GM12865 (cell line): ENCODE data around the gene MYO9A.

Experiments used
- DNase-seq: peaks from one replicate; pipeline ENCODE4 v3.0.0; 2010; ENCODE audit warnings: low read depth
- H3K4me3 ChIP-seq: 2 replicates; pipeline ENCODE4 v1.5.1; 2011; ENCODE audit warnings: mild to moderate bottlenecking, low read depth, low read length, control low read depth
- TF ChIP-seq, protein P1 (sequence below): IDR thresholded peaks from 2 replicates; pipeline ENCODE4 v1.5.1; 2011; ENCODE audit warnings: low read length, control low read depth, low read depth, inconsistent platforms; ENCODE audit not compliant: insufficient read depth; ENCODE audit errors: missing control alignments

Gene MYO9A

DNA sequence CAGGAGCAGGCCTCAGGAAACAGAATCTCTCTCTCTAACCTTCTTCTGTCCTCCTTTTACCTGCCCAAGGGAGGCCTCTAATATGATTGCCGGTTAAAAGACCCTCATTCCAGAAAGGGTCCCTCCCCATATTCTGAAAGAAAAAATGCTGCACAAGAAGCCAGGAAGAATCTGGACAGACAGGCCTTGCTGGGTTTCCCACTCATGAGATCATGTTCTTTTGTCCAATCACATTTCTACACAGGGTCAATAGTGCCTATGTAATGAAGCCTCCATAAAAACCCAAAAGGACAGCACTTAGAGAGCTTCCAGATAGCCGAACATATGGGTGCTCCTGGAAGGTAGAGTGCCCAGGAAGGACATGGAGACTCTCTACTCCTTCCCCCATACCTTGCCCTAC, 146.0 kb downstream of the MYO9A start:
- H3K4me3 ChIP-seq: no peak overlapping the region
- TF ChIP-seq, protein P1, sequence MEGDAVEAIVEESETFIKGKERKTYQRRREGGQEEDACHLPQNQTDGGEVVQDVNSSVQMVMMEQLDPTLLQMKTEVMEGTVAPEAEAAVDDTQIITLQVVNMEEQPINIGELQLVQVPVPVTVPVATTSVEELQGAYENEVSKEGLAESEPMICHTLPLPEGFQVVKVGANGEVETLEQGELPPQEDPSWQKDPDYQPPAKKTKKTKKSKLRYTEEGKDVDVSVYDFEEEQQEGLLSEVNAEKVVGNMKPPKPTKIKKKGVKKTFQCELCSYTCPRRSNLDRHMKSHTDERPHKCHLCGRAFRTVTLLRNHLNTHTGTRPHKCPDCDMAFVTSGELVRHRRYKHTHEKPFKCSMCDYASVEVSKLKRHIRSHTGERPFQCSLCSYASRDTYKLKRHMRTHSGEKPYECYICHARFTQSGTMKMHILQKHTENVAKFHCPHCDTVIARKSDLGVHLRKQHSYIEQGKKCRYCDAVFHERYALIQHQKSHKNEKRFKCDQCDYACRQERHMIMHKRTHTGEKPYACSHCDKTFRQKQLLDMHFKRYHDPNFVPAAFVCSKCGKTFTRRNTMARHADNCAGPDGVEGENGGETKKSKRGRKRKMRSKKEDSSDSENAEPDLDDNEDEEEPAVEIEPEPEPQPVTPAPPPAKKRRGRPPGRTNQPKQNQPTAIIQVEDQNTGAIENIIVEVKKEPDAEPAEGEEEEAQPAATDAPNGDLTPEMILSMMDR: no peak
- no peak for DNase-seq

DNA sequence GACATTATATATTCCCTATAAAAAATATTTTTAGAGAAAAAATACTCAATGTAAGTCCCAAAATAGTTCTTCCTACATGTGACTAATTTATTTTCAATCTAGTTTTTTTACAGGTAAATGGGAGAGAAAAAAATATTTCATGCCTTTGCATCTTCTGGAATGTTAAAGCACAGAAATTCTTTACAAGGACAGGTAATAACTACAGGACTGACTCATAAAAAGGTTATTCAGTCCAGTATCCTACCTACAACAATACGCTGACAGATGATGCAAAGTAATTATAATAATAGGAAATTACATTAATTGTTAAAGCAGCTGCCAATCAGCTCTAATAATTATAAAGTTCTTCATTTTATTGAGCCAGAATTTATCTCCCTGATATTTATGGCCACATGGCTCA, 147.5 kb downstream of the MYO9A start:
- TF ChIP-seq, protein P1: no peak
- no peak overlapping the region for H3K4me3 ChIP-seq
- DNase-seq: no peak

DNA sequence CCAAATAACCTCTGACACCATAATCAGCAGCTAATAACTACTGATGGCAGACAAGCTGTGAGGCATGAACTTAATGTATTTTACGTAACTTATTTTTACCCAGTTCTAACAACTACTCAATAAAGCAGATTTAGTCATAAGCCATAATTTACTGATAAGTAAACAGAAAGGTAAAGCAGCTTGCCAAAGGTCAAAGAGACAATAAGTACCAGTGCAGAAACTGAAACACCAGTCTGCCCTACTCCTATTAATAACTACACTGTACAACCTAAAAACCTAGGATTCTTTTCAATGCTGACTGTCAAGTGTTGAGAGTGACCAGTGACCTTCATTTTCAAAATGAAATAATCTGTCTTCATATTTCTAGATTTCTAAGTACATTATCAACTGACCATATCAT, 155.4 kb downstream of the MYO9A start:
- TF ChIP-seq, protein P1: no peak
- peak; percentile 3 for DNase-seq
- no peak overlapping the region for H3K4me3 ChIP-seq

DNA sequence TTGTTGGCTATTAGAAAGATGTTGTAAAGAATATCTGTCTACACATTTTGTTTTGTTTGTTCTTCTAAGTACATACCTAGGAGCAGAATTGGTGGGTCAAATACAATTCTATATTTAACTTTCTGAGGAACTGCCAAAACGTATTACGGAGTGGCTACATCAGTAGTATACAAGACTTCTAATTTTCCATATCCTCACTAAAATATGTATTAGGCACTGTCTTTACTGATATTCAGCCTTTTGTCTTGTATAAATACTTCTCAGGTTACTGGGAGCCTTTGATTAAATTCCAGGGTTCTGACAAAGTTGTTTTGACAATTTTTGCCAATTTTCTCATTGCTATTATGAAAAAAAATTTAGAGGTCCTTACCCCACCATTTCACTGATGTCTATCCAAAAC, 160.9 kb downstream of the MYO9A start:
- TF ChIP-seq, protein P1: no peak
- no peak overlapping the region for H3K4me3 ChIP-seq
- no peak for DNase-seq

DNA sequence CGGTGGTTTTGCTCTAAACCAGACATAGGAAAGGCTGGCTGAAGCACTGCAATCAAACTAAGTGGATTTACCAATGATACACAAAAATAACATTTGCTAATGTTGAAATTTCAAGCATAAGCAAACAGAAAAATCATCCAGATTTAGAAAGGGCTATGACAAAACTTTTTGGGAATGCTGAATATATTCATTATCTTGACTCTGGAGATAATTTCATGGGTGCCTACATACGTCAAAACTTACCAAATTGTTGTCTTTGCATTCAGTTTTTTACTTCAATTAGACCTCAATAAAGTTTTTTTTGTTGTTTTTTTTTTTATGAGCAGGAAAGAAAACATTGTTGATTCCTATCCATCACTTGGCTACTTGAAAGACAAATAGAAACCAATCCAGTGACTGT, 166.8 kb downstream of the MYO9A start:
- TF ChIP-seq, protein P1: no peak
- no peak overlapping the region for H3K4me3 ChIP-seq
- no peak for DNase-seq

DNA sequence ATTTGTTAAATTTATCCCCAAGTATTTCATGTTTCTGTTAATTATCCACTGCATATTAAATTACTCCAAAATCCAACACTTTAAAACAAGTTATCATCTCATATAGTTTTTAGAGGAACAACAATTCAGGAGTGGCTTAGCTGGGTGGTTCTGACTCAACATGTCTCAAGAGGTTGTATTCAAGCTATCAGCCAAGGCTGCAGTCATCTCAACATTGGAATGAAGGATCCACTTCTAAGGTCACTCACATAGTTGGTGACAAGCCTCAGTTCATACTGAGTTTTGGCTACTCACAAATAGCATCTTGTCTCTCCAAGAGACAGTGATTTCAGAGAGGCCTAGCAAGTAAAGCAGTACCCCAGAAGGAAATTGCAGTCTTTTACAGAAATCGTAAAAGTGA, 172.9 kb downstream of the MYO9A start:
- H3K4me3 ChIP-seq: no peak overlapping the region
- no peak for DNase-seq
- TF ChIP-seq, protein P1: no peak

DNA sequence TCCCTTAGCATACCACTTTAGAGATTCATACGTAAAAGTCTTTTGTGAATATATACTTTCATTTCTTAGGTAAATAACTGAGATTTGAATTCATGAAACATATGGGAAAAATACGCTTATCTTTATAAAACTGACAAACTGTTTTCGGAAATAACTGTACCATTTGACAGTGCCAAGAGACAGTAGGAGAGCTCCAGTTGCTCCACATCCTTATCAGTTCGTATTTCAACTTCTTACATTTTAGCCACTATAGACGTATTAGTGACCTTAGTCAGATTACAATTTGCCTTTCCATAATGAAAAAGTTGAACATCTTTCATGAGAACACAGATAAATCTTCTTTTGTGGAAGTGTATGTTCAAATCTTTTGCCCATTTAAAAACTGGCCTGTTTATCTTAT, 174.1 kb downstream of the MYO9A start:
- DNase-seq: no peak
- no peak overlapping the region for H3K4me3 ChIP-seq
- TF ChIP-seq, protein P1: no peak
